Esophagus squamous epithelium (tissue), 5 donors: ENCODE measurements around the gene LAT. TPM values are rescaled to one million over a fixed set of nuclear protein-coding genes. Genes with fewer than 3 reads are reported as not detected.

Experiments
- DNase-seq: peaks from one replicate; lab custom pipeline; 2025; lab: John Stamatoyannopoulos, UW
- H3K27ac ChIP-seq, 4 donors: fragments of 200-600 bp; sonication (generic); one replicate each; pipeline ENCODE4 v1.5.1; 2016 to 2019; ENCODE audit warnings: mild to moderate bottlenecking in 1 of 4
- H3K27me3 ChIP-seq, 4 donors: fragments of 200-600 bp; sonication (generic); 1 replicate in 3 of 4; 2 replicates in 1 of 4; pipeline versions ENCODE4 v1.5.1 to v1.6.0; 2017 to 2021; ENCODE audit warnings: antibody characterized with exemption in 1 of 4
- H3K36me3 ChIP-seq, 3 donors: fragments of 200-600 bp; sonication (generic); one replicate each; pipeline ENCODE4 v1.5.1; 2016 to 2019
- H3K4me1 ChIP-seq, 3 donors: fragments of 200-600 bp; sonication (generic); one replicate each; pipeline ENCODE4 v1.5.1; 2017 to 2019
- H3K4me3 ChIP-seq, 4 donors: fragments of 200-600 bp; sonication (generic); 1 replicate in 3 of 4; 2 replicates in 1 of 4; pipeline ENCODE4 v1.5.1; 2016 to 2019; ENCODE audit warnings: mild to moderate bottlenecking in 2 of 4, moderate library complexity in 1 of 4
- H3K9me3 ChIP-seq, 3 donors: fragments of 200-600 bp; sonication (generic); one replicate each; pipeline ENCODE4 v1.5.1; 2016 to 2019
- POLR2A ChIP-seq, 4 donors: fragments of 450-650 bp; IDR thresholded peaks; one replicate each; pipeline ENCODE4 v1.6.1; 2017; ENCODE audit warnings: antibody characterized with exemption in 4 of 4, mild to moderate bottlenecking in 4 of 4, moderate library complexity in 3 of 4
- WGBS, 2 donors: methylation state at CpG; one replicate each; pipeline ENCODE4 v1.1.5; 2018; 5-methylcytosine and 5-hydroxymethylcytosine counted together
- intact Hi-C: fragments of 100-400 bp; cut with DNase I; formaldehyde crosslinking; loops from one replicate; pipeline ENCODE4 v1.15.0; 2022
- total RNA-seq, 4 donors: library from RNA; depleted of rRNA; stranded (reverse); fragments of >200 nt; gene quantifications; one replicate each; pipeline ENCODE4 v1.1.0, GENCODE V29; 2016
- TF ChIP-seq, protein P1 (sequence below), 6 experiments: fragments of 450-650 bp in 4 of 6; fragments of 200-600 bp in 2 of 6; sonication (generic) in 2 of 6; IDR thresholded peaks; one replicate each; pipeline ENCODE4 v1.5.1; 2016 to 2019; ENCODE audit warnings: antibody characterized with exemption in 6 of 6, mild to moderate bottlenecking in 4 of 6, moderate library complexity in 4 of 6
- donor health status: DM: yes; HTN: yes; CAD: no.

Gene LAT
- total RNA-seq, 4 donors from 2014 or later, result 0.76 to 7.4 (median 2.5) TPM

DNA sequence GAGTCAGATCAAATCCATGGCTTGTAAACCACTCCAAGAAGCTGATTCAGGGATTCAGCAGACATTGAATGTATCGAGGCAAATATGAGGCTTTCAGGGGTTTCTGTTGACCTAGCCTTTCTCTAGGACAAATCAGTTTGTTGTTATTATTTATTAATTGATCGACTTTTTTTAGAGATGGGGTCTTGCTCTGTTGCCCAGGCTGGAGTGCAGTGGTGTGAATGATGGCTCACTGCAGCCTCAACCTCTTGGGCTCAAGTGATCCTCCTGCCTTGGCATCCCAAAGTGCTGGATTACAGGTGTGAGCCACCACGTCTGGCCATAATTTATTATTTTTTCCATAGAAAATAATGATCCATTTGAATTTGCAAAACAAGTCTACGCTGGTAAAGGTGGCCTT, 27.0 kb downstream of the LAT start:
- 69 to 81% methylated on average over 3 to 4 of the region's 4 CpGs for WGBS, 2 donors
- Histone ChIP-seq H3K36me3 (no peaks in the 10 kb centered on the region), H3K27me3 (peaks cover 0 to 6% (median 0%) of the 10 kb centered on the region in 4 donors), H3K27ac (no peak overlapping the region), H3K4me3 (no peak overlapping the region), H3K4me1 (peaks cover 0 to 11% (median 6%) of the 10 kb centered on the region in 3 donors), H3K9me3 (no peaks in the 10 kb centered on the region)
- TF ChIP-seq, protein P1, sequence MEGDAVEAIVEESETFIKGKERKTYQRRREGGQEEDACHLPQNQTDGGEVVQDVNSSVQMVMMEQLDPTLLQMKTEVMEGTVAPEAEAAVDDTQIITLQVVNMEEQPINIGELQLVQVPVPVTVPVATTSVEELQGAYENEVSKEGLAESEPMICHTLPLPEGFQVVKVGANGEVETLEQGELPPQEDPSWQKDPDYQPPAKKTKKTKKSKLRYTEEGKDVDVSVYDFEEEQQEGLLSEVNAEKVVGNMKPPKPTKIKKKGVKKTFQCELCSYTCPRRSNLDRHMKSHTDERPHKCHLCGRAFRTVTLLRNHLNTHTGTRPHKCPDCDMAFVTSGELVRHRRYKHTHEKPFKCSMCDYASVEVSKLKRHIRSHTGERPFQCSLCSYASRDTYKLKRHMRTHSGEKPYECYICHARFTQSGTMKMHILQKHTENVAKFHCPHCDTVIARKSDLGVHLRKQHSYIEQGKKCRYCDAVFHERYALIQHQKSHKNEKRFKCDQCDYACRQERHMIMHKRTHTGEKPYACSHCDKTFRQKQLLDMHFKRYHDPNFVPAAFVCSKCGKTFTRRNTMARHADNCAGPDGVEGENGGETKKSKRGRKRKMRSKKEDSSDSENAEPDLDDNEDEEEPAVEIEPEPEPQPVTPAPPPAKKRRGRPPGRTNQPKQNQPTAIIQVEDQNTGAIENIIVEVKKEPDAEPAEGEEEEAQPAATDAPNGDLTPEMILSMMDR (IDR thresholded peaks at IDR 0.05), result no peak
- no peak for TF ChIP-seq POLR2A (IDR thresholded peaks at IDR 0.05)
- DNase-seq, result no peak
- intact Hi-C loops, result no loop called here

DNA sequence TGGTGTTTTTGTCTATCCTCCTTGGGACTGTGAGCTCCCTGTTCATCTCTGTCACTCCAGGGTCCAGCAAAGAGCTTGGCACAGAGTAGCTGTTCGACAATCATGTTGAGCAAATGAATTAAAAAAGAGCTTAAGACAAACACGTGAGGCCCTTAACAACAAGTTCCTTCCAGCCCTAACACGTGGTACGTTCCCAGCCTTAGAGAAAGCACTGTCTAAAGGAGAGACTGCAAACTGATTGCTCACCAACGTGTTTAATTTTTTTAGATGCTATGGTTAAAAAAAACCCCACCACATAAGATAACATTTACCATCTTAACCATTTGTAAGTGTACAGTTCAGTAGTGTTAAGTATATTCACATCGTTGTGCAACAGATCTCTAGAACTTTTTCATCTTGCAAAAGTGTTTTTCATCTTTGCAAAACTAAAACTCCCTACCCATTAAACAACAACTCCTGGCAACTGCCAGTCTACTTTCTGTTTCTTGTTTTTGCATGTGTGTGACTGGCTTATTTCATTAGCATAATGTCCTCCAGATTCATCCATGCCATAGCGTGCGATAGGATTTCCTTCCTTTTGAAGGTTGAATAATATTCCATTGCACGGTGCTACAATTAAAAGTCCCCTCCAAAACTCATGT, 28.2 kb downstream of the LAT start:
- TF ChIP-seq, protein P1 (IDR thresholded peaks at IDR 0.05), result no peak
- no peak for TF ChIP-seq POLR2A (IDR thresholded peaks at IDR 0.05)
- WGBS, 2 donors, result 29 to 43% methylated on average over 9 of the region's 9 CpGs
- Histone ChIP-seq H3K27ac (peak overlapping the region in 1 of 4 donors; percentile 50), H3K4me1 (peaks cover 0 to 11% (median 6%) of the 10 kb centered on the region in 3 donors), H3K27me3 (peaks cover 0 to 6% (median 0%) of the 10 kb centered on the region in 4 donors), H3K36me3 (no peaks in the 10 kb centered on the region), H3K9me3 (no peaks in the 10 kb centered on the region), H3K4me3 (no peak overlapping the region)
- DNase-seq, result no peak
- intact Hi-C loops, result no loop called here

DNA sequence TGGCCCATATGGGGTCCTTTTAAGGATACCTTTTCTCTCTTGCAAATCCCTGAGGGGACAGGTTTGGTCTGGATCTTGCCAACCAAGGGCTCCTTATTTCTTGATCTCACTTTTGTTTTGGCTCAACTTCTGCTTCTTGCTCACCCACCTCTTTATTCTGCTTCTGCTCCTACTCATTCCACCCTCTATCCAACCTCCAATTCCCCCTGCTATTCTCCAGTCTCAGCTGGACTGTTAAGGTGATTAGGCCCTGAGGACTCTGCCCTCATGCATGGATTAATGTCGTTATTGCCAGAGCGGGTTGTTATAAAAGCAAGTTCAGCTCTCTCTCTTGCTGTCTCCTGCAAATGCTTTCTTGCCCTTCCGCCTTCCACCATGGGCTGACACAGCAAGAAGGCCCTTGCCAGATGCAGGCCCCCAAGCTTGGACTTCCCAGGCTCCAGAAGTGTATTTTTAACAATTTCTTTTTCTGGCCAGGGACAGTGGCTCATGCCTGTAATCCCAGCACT, 29.8 kb downstream of the LAT start:
- no peak for TF ChIP-seq POLR2A (IDR thresholded peaks at IDR 0.05)
- TF ChIP-seq, protein P1 (IDR thresholded peaks at IDR 0.05), result no peak
- no peak for DNase-seq
- 78 to 97% methylated on average over 3 of the region's 3 CpGs for WGBS, 2 donors
- Histone ChIP-seq H3K9me3 (no peaks in the 10 kb centered on the region), H3K27me3 (peaks cover 0 to 1% (median 0%) of the 10 kb centered on the region in 4 donors), H3K4me1 (peaks cover 0 to 11% (median 6%) of the 10 kb centered on the region in 3 donors), H3K27ac (no peak overlapping the region), H3K36me3 (no peaks in the 10 kb centered on the region), H3K4me3 (no peak overlapping the region)
- intact Hi-C loops, result no loop called here

DNA sequence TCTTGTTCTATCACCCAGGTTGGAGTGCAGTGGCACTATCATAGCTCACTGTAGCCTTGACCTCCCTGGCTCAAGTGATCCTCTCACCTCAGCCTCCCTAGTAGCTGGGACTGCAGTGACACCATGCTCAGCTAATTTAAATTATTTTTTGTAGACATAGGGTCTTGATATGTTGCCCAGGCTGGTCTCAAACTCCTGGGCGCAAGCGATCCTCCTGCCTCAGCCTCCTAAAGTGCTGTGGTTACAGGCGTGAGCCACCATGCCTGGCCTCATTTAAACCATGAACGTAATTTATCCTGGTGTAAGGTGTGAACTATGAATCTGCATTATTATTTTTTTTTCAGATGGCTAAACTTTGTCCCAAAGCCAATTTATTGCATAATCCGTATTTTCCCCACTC, 37.3 kb downstream of the LAT start:
- TF ChIP-seq, protein P1 (IDR thresholded peaks at IDR 0.05), result no peak
- no peak for TF ChIP-seq POLR2A (IDR thresholded peaks at IDR 0.05)
- no peak for DNase-seq
- intact Hi-C loops, result no loop called here
- WGBS, 2 donors, result 74 to 83% methylated on average over 5 of the region's 5 CpGs
- Histone ChIP-seq H3K4me3 (no peak overlapping the region), H3K36me3 (no peaks in the 10 kb centered on the region), H3K4me1 (peaks cover 0 to 8% (median 0%) of the 10 kb centered on the region in 3 donors), H3K27me3 (peaks cover 0 to 28% (median 0%) of the 10 kb centered on the region in 4 donors), H3K9me3 (no peaks in the 10 kb centered on the region), H3K27ac (no peak overlapping the region)
